ENCODE measurements around the gene SDHC.

DNA sequence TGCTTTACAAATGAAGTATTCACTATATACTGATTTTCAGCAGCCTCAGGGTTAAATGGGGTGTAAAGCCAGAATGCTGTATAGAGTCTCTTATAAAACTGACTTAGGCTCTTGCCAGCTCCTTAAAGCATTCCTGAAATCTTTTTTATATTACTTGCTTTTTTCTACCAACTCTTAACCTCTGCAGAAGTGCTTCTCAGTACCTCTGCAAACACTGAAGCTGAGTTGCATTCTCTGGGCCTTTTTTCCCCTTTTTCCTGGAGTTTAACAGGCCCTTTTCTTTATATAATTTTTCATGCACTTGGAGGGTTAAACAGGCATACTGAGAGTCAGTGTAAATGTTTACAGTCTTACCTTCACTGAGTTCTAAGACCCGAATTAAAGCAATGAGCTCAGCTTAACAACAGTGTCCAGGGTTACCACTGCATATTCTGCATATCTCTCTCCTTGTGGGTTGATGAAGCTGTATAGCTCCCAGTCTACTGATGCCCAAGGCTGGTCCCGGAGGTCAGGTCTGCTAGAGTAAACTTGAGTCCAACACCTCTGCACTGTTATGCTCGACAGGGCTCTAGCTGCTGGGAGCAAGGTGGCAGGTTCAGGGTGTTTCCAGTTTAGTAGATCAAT, 94.4 kb downstream of the SDHC start:
- TF ChIP-seq POLR2AphosphoS5 (IDR thresholded peaks at IDR 0.05; ENCODE audit: borderline replicate concordance, low read depth, low read length) (no peak), EZH2 (IDR thresholded peaks at IDR 0.05) (no peak), FOXP2 (optimal IDR thresholded peaks at IDR 0.05; ENCODE audit: control extremely low read depth, extremely low read length, insufficient read depth) (no peak)
